Mucosa of stomach (tissue), 1 donor: ENCODE data around the gene COG2.

ENCODE experiments used
- H3K27me3 ChIP-seq: one replicate; pipeline ENCODE4 v1.7.0; 2013; ENCODE audit warnings: mild to moderate bottlenecking, low read length; ENCODE audit not compliant: control insufficient read depth, insufficient read depth
- H3K36me3 ChIP-seq: one replicate; pipeline ENCODE4 v1.7.0; 2013; ENCODE audit warnings: low read length; ENCODE audit not compliant: control insufficient read depth, insufficient read depth
- H3K4me1 ChIP-seq: one replicate; pipeline ENCODE4 v1.7.0; 2013; ENCODE audit warnings: mild to moderate bottlenecking, low read length; ENCODE audit not compliant: control insufficient read depth, insufficient read depth
- H3K4me3 ChIP-seq: one replicate; pipeline ENCODE4 v1.7.0; 2013; ENCODE audit warnings: low read length
- H3K9ac ChIP-seq: one replicate; pipeline ENCODE4 v1.7.0; 2013; ENCODE audit warnings: mild to moderate bottlenecking, low read length, moderate library complexity
- H3K9me3 ChIP-seq: one replicate; pipeline ENCODE4 v1.7.0; 2013; ENCODE audit warnings: mild to moderate bottlenecking, low read length, moderate library complexity; ENCODE audit not compliant: control insufficient read depth
- donor health status: Pancreatic carcinoma.

Gene COG2

DNA sequence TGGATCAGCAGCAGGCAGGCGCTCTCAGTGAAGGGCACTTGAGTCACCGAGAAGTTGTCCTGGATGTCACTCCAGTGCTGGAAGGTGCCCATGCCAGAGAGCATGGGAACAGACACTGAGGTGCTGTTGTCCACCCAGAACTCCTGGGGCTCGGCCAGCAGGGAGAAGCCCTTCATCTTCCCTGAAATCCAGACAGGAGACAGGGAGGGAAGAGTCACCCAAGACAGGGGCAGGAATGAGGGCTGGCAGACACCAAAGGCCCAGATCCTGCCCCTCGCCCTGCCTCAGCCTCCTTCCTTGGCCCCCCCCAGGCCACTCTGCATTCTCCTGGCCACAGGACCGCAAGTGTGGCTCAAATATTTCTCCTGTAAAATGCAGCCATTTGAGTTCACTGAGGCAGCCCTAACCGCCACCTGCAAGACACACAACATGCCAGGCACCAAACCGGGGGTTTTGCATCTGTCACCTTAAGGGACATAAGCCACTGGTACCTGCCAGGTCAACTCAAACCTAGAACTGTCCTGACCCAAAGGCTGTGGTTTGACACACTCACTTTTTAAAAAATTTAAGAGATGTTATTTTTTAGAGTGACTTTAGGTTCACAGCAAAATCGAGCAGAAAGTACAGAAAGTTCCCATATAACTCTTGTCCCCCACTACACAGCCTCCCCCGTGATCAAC is 63.9 kb downstream of the COG2 start:
- H3K27me3 ChIP-seq: no peaks in the 10 kb centered on the region
- H3K4me3 ChIP-seq: no peak overlapping the region
- H3K9me3 ChIP-seq: no peaks in the 10 kb centered on the region
- H3K36me3 ChIP-seq: no peaks in the 10 kb centered on the region
- peaks cover 19% of the 10 kb centered on the region for H3K4me1 ChIP-seq
- H3K9ac ChIP-seq: no peak overlapping the region

DNA sequence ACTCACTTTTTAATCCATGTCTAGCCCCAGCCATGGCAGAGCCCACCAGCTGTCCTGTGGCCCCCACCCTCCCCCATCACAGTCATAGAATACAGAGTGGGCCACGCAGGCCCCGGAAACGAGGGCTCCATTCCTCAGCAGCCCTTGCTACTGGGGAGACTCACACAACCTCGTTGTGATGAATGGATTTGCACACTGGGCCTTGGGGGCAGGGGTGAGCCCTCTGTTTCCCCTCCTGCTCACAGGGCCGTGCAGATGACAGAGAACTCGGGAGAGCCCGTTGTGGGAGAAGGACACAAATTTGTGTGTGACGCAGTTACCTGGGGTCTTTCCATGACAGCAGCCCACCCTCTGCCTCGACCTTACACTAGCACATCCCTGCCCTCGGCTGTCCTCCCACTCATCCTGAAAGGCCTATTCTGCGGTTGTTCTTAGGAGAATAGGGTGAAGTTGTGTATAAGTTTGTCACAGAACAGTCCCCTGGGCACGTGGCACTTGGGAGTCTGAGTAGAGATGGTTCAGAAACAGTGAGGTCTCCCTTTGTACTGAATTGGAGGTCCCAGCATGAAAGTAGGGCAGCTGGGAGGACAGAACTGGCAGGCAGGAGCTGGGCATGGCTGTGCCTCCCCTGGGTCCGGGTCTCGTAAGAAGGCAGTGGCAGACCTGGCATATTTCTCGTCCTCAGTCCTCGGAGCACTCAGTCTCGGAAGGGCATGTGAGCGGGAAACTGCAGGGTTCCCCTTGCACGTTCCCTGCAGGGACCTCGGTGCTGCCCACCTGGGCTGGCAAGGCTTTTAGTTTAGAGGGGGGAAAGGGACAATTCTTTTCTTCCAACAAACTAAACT is 64.8 kb downstream of the COG2 start:
- Histone ChIP-seq H3K27me3 (no peaks in the 10 kb centered on the region), H3K4me3 (no peak overlapping the region), H3K36me3 (no peaks in the 10 kb centered on the region), H3K9ac (no peak overlapping the region), H3K9me3 (no peaks in the 10 kb centered on the region), H3K4me1 (peaks cover 19% of the 10 kb centered on the region)

DNA sequence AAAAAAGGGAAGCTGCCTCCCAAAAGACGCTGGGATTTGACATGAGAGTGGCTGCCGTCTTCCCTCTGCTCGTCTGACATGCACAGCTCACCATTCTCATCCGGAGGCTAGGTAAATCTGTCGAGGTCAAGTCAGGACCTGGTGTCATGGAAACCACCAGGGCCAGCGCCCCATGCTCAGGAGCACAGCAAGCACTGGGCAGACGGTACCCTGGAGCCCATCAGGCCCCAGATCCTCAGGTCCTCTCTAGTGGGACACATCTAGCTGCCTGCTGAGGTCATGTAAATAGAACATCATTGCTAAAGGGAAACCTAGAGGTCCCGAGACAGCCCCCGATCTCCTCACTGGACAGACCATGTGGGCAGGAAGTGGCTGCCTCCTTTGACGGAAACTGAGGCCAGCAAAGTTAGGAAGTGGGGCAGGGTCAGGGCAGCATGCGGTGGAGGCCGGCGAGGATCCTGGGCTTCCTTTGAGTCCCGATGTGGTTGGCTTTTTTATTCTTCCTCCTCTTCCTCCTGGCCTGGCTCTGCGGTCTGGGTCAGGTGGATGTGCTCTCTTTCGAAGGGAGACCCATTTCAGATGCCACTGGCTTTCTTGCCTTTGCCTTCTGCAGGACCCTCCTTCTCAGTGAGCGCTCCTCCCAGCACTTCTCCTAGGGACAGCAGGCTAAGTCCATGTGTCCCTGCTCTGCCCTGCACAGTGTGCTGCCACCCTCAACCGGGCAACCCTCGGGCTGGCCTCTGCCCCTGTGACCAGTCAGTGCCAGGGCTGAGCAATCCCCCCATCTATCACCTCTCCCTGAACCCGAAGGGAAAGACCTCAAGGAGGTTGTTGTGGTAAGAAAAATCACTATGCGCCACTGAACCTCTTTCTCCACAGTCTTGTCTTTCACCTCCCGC is 65.7 kb downstream of the COG2 start:
- Histone ChIP-seq H3K27me3 (no peaks in the 10 kb centered on the region), H3K9me3 (no peaks in the 10 kb centered on the region), H3K4me1 (peaks cover 12% of the 10 kb centered on the region), H3K4me3 (no peak overlapping the region), H3K36me3 (no peaks in the 10 kb centered on the region), H3K9ac (no peak overlapping the region)

DNA sequence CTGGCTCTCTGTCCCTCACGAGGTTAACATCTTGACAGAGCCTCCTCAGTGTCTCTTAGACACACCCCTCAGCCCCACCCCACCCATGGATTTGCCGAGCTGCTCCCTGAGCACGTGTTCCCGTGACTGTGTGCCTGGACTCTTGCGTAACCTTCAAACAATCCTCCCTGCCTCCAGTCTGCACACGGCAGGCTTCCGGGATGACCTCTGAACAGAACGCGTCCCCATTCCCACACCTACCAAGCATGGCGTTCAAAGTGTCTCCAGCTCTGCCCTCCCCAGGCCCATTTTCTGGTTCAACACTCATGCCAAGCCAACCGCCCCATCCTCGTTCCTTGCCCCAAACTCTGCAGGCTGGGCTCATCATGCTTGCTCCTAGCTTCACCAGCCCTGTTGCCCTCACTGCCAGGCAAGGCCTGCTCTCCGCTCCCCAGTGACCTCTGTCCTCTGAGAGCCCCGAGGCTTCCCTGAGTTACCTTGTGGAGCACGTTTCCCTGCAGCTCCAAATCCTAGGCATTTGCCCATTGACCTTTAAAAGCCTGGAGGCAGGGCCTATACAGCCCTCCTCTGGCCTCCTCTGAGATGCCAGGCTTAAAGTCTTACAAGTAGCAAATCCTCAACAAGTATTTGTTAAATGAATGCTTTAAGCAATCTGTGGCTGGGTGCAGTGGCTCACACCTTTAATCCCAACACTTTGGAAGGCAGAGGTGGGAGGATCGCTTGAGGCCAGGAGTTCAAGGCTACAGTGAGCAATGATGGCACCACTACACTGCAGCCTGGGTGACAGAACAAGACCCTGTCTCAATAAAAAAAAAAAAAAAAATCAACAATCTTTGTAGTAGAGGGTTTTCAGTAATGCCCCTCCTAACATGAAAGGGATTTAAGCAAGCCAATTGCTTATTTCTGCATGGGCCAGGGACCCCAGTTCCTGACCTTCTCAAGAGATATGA is 66.6 kb downstream of the COG2 start:
- H3K9me3 ChIP-seq: no peaks in the 10 kb centered on the region
- no peak overlapping the region for H3K9ac ChIP-seq
- no peaks in the 10 kb centered on the region for H3K27me3 ChIP-seq
- H3K4me3 ChIP-seq: no peak overlapping the region
- H3K36me3 ChIP-seq: no peaks in the 10 kb centered on the region
- peaks cover 4% of the 10 kb centered on the region for H3K4me1 ChIP-seq

DNA sequence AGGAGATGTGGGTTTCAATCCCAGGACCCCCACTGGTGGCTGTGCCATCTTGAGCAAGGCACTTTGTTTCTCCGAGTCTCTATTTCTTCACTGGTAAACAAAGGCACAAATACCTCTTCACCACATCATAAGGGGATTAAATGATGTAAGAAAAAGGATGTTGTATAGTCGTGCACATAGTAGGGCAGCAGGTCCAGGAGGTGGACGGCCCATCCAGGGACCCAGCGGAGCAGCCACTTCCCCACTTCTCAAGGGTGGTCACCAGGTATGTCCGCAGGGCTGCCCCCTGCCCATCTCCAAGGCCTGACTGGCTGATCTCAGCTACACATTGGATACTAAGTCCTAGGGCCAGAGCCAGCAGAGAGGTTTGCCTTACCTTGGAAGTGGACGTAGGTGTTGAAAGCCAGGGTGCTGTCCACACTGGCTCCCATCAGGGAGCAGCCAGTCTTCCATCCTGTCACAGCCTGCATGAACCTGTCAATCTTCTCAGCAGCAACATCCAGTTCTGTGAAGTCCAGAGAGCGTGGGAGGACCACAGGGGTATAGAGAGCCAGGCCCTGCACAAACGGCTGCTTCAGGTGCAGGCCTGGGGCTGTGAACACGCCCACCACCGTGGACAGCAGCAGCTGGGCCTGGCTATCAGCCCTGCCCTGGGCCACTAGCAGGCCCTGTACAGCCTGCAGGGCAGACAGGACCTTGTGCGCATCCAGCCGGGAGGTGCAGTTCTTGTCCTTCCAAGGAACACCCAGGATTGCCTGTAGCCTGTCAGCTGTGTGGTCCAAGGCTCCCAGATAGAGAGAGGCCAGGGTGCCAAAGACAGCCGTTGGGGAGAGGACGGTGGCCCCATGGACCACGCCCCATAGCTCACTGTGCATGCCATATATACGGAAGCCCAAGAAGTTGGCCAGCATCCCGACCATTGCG is 67.6 kb downstream of the COG2 start:
- Histone ChIP-seq H3K4me1 (peaks cover 4% of the 10 kb centered on the region), H3K4me3 (no peak overlapping the region)

DNA sequence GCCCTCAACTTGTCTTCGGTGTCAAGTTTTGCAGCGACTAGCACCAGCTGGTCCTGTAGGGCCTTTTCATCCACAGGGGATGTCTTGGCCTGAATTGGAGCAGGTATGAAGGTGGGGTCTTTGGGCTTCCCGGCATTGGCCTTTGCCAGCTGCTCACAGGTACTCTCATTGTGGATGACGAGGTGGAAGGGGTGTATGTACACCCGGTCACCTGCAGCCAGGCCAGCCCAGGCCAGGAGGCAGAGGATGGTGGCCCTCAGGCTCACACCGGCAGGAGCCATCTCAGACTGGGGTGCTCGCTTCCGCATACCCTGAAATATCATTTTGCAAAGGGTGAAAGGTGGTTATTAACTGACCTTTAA is 68.2 kb downstream of the COG2 start:
- Histone ChIP-seq H3K9me3 (no peaks in the 10 kb centered on the region), H3K9ac (no peak overlapping the region), H3K4me1 (peaks cover 4% of the 10 kb centered on the region), H3K36me3 (no peaks in the 10 kb centered on the region), H3K4me3 (no peak overlapping the region), H3K27me3 (no peaks in the 10 kb centered on the region)

More for the DNA sequence above, 67.6 kb downstream of the COG2 start:
- H3K9ac ChIP-seq: no peak overlapping the region
- H3K9me3 ChIP-seq: no peaks in the 10 kb centered on the region
- no peaks in the 10 kb centered on the region for H3K27me3 ChIP-seq
- no peaks in the 10 kb centered on the region for H3K36me3 ChIP-seq

DNA sequence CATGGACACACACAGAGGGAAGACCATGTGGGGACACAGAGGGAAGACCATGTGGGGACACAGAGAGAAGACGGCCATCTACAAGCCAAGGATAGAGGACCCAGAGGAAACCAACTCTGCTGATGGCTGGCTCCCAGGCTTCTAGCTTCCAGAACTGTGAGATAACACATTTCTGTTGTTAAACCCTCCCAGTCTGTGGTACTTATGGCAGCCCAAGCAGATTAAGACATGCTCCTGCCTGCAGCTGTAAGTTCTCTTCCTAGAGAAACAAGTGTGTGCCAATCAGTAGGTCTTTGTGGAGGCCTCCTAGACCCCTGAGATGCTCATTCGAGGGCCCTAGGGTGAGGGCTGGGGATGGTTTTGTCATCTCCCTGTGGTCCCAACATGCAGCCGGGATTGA is 69.0 kb downstream of the COG2 start:
- H3K4me3 ChIP-seq: no peak overlapping the region

DNA sequence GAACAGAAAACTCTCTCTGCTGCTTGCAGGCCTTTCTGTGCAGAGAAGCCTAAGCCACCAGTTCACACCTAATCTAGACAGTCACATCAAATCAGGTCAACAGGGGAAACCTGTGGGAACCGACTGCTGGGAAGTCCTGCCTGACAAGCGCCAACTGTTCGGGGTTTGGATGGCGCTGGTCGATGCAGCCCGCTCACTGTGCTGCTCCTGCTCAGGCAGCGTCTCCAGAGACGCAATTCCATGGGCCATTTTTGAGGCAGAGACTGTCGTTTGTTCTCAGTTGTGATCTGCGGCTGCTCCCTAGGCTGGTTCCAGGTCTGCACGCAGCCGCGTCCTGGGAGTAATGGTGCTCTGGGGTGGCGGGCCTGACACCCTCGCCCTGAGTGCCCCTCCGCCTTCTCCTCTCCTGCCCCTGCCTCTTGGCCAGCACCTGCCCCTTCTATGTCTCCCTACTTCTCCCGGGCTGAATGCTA is 70.2 kb downstream of the COG2 start:
- H3K9me3 ChIP-seq: no peaks in the 10 kb centered on the region
- peaks cover 4% of the 10 kb centered on the region for H3K4me1 ChIP-seq
- H3K9ac ChIP-seq: no peak overlapping the region
- no peak overlapping the region for H3K4me3 ChIP-seq
- H3K36me3 ChIP-seq: no peaks in the 10 kb centered on the region
- no peaks in the 10 kb centered on the region for H3K27me3 ChIP-seq

More for the DNA sequence above, 69.0 kb downstream of the COG2 start:
- peaks cover 4% of the 10 kb centered on the region for H3K4me1 ChIP-seq
- no peaks in the 10 kb centered on the region for H3K27me3 ChIP-seq
- no peaks in the 10 kb centered on the region for H3K9me3 ChIP-seq
- no peak overlapping the region for H3K9ac ChIP-seq
- no peaks in the 10 kb centered on the region for H3K36me3 ChIP-seq

DNA sequence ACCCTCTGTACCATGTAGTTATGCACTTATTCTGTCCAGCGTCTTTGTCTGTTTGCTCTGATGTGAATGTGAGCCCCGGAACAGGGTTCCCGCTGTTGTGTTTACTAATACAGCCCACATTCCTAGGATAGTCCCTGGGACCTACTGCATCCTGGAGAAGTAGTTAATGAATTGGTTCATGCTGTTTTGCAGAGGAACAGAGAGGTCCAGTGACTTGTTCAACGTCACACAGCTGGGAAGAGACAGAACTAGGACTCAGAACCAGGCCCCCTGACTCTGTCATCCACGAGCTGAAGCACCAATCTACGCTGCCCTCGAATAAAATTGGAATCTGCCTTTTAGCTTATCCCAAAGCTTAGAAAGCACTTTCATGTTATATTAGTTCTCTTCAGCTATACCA is 70.9 kb downstream of the COG2 start:
- no peaks in the 10 kb centered on the region for H3K9me3 ChIP-seq
- H3K4me1 ChIP-seq: peaks cover 4% of the 10 kb centered on the region
- no peak overlapping the region for H3K4me3 ChIP-seq
- H3K27me3 ChIP-seq: no peaks in the 10 kb centered on the region
- no peaks in the 10 kb centered on the region for H3K36me3 ChIP-seq
- H3K9ac ChIP-seq: no peak overlapping the region

DNA sequence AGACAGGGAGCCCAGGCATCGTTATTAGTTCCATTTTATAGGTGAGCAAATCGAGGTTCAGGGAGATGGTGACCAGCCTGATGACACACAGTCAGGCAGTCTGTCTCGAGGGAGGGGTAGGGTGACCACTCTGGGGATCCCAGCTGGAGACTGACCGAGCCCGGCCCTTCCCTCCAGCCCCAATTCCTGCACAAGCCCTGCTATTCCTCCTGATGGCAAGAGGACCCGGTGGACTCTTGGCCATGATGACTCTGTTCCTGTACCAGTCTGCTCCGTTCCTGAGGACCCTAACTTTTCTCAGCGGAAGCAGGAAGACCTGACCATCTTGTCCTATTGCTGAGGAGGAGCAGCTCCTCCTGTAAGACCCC is 71.2 kb downstream of the COG2 start:
- Histone ChIP-seq H3K36me3 (no peaks in the 10 kb centered on the region), H3K4me1 (peaks cover 4% of the 10 kb centered on the region), H3K9me3 (no peaks in the 10 kb centered on the region), H3K9ac (no peak overlapping the region), H3K4me3 (no peak overlapping the region), H3K27me3 (no peaks in the 10 kb centered on the region)
